NCI-H748 treated with DMSO at 0.1 percent for 48 hours (cell line): ENCODE results near the gene NFATC2.
"Not testable (repeated sequence)": the region's sequence is repeated elsewhere in the genome, so short reads cannot be mapped to it uniquely, and the experiment has no call there.

Experiments
- DNase-seq: peaks from one replicate; lab custom pipeline; 2025; lab: John Stamatoyannopoulos, UW

Gene NFATC2

DNA sequence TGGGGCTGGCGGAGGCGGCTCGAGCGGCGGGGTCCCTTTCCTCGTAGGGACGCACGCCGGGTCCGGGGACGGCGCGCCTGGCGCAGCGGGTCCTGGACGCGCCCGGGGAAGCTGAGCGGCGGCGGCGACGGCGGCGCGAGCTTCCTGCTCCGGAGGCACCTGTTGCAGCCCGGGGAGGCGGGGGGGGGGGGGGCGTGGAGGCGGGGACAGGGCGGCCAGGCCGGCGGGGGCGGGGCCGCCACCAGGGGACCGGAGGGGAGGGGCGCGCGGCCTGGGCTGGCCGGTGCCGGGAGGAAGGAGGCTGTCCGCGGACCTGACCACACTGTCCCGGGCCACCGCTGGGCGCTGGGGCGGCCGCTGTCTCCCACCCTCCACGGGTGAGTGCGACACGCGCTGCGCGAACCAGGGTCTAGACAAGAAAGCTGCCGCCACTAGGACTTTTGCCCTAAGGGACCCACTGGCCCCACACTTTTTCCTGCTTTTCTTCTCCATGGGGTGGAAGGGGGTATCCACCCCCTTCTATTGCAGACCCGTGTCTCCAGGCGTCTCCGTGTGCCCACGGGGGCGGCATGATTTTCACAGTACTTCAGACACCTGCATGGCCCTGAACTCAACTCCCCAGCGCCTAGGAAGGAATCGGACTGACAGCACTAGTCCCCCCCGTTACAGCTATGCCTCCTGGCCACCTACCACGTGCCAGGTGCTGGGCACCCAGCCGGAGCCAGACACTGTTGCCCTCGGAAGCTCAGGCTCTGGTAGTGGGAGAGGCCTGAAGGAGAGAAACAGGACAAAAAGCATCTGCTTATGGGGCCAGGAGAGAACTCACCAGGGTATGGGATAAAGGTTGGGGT lies at the start of gene NFATC2:
NFATC2 (minus strand) TSS at position 149 of the 851 bp plus-strand sequence. CDS start 220 bp downstream, outside the sequence.
- no peak for DNase-seq

GRCh38 chr20:51591871-51592270 lies 49.4 kb upstream of the NFATC2 start:
- DNase-seq = no peak

DNA sequence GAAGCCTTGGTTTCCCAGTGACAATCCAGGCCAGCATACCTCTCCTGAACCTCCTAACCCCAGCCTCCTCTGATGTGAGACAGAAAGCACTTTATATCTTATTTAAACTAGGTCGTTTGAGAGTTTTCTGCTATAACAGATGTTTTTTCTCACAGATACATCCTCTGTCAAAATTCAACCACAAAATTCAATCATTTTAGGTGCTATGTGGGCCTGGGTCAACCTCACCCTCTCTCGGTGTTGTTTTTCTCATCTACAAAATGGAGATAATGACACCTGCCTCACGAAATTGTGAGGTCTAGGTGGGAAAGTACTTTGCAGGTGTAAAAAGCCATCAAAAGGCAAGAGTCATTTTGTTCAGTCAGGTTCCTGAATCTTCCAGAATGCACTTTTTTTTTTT lies 46.2 kb upstream of the NFATC2 start:
- DNase-seq = no peak

DNA sequence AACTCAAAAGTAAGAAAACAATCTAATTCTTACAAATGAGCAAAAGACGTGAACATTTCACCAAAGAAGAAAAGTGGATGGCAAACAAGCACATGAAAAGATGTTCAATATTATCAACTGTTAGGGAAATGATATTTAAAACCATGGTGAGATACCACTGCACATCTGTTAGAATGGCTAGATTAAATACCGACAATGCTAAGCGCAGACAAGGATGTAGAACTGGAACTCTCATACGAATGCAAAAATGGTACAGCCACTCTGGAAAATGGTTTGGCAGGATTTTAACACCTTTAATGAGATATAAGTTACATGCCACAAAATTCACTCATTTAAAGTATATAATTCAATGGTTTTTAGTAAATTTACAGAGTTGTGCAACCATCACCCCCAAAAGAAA lies 44.6 kb upstream of the NFATC2 start:
- no peak for DNase-seq

DNA sequence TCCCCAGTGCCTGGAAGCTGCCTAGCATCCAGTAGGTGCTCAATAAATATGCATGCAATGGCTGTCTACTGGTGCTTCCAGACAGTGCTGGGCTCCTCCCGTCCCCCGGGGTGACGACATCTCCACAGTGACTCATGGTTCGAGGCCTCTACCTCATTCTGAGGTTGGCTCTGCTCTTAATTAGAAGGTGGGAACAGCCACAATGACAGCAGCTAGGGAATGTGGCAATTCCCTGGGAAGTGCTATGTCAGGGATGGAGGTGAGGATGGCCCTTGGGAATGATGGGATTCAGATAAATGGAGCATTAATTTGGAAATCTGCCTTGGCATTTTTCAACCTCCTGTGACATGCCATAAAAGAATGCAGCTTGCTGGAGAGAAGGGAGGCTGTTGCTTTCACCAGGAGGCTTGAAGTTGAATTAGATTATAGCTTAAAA lies 43.5 kb upstream of the NFATC2 start:
- DNase-seq = no peak

DNA sequence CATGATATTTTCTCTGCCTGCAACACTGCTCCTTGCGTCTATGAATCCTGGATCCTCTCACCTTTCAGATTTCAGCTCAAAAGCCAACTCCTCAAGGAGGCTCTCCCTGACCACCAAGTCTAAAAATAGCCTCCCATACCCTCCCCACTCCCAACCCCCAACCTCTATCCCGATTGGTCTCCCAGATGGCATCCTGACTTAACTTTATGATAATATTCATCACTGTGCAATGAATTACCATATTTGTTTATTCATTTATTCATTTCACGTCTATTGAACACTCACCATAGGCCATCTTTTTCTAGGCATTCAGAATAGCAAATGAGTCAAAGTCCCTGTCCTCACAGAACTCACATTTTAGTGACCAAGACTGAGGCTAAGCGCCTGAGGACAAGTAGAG lies 42.6 kb upstream of the NFATC2 start:
- no peak for DNase-seq

DNA sequence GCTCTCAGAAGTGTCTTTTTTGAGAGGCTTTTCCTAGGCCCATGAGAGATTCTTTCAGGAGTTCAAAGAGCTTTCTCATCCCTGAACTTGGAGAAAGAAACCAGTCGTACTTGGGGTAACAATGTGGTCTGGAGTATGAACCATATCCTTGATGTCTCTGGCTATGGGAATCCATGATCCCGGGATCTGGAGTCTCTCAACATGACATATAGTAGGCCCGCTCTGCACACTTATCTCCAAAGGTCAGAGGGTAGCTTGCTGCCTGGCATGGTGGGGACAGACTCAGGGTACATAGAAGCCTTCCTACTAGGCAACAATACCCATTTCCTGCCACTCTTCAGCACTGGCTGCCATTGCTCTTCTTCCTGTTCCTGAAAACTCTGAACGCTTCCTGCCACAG lies 42.2 kb upstream of the NFATC2 start:
- DNase-seq = no peak

DNA sequence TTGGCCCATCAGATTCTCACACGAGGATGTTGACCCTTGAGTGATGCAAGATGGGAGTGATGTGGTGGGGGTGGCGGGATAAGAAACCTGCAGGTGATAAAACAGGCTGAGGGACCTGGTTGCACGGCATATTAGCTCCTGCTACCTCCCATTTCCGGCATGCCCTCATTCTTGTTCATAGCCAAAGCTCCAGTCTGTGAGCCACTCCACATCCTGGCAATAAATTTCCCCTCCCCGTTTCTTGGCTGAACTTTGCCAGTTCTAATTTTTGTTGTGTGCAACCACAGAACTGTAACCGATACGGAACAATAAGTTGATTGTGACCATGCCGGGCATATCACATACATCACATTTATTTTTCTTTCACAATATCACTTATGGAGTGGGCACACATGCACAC lies 41.6 kb upstream of the NFATC2 start:
- no peak for DNase-seq

GRCh38 chr20:51583499-51583898 lies 41.0 kb upstream of the NFATC2 start:
- DNase-seq = no peak

DNA sequence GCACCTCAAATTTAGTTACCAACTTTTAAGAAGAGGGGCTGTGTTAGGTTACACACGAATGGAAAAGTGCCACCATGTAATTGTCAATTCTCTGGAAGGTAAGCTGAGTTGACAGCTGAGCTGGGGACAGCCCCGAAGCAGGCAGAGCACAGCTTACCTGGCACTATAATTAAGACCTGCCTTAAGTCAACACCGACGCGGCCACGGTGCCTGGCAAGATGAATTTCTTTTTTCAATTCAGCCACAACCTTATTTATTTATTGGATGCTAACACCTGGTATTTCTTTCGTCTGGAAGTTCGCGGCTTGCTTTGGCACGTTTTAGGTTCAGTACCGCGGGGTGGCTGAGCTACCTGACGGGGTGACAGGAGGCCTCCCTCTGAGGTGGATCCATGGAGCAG lies 40.6 kb upstream of the NFATC2 start:
- DNase-seq = no peak

DNA sequence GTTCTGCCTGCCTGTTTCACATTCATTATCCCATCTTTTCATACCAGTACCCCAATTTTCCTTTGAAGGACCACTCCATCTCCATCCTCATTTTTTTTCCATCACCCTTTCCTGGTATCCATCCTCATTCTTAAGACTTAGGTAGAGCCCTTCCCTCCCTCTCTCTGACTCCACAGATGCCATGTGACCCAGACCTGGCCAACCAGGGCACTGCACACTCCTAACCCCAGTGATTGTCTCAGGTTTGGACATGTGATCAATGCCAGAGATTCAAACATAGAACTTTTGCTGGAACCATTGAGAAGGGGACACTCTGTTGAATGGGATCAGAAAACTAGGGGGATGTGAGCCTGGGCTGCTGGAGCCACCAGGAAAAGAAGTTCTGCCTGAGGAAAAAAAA lies 39.1 kb upstream of the NFATC2 start:
- no peak for DNase-seq

- no peak for DNase-seq
Observed at GRCh38 chr20:51579137-51579536, 36.6 kb upstream of the NFATC2 start.

DNA sequence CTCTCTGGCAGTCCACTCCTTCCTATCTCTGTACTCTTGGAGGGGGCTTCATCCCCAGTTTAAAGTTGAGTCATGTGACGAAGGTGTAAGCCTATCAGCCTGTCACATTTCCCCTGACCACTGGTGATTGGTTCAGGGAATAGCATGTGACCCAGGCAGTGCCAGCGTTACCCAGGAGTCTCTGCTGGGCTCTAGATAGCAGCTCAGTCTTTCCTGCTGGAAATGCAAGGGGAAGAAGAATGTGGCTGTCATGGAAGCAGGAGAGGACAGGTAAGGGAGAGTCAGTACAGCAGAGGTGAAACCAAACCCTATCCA lies 35.6 kb upstream of the NFATC2 start:
- no peak for DNase-seq

DNA sequence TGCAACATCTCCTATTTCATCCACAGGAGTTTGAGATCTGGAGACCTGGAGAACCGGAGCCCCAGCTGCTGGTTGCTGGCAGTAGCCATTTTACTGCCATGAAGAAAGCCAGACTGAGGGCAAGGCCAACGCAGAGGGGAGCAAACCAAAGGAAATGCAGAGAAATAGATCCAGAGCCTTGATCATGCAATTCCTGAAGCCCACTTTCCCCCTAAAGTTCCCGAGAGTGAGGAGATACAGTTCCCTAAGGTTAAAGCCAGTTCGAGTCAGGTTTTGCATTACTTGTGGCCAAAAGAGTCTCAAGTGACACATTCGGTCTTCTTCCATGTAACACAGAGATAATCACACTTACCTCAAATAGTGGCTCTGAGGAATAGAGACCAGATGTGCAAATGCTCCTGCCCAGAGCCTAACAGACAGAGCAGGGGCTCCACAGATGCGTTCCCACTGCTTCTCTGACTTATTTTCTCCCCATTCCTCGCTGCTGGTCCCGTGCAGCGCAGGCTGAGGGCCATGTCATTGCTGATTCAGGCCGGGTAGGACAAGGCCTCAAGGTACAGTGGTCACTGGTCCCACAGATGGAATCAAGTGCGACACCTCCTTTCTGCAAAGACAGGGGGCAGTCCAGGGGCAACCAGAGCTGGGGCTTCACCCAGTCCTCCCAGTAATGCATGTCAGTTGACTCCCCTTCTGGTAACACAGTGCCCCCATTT lies 35.1 kb upstream of the NFATC2 start:
- DNase-seq = no peak

DNA sequence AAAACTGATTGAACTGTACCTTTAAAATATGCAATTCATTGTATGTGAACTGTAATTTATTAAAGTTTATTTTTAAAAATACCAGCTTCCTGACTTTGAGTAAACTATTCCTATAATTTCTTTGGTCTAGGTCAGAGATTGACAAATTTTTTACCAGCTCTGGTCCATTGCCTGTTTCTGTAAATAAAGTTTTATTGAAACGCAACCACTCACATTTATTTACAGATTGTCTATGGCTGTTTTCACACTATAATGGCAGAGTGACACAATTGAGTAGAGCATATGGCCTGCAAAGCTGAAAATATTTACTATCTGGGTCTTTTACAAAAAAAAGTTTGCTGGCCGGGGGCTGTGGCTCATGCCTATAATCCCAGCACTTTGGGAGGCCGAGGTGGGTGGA lies 33.0 kb upstream of the NFATC2 start:
- DNase-seq = no peak

DNA sequence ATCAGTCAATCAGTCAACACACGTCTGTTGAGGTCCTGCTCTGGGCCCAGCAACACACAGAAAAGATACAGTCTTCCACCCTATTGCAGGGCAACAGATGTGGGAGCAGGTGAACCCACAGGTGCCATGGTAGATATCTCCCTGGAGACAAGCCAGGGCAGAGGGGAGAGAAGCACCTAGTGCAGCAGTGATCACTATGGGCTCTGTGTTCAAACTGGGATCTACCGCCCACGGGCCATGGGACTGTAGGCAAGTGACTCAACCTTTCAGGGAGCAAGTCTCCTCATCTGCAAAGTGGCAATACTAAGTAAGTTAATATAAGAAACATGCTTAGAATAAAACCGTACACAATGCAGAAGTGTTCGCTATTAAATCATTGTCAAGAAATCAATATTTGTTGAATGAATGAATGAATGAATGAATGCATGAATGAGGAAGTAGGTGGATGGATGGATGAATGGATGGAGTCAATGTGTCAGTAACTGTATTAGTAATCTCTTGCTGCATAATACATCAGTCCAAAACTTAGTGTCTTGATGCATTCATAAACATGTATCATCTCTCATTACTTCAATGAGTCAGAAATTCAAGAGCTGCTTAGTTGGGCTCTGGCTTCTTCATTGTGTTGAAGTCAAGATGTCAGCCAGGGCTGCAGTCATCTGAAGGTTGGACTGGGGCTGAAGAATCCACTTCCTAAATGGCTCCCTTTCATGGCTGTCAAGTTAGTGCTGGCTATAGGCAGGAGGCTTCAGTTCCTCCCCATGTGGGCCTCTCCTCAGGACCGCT lies 31.9 kb upstream of the NFATC2 start:
- no peak for DNase-seq

- DNase-seq = no peak
Observed at GRCh38 chr20:51573576-51574243, 31.2 kb upstream of the NFATC2 start.

GRCh38 chr20:51571460-51571794 lies 28.9 kb upstream of the NFATC2 start:
- no peak for DNase-seq

- DNase-seq = no peak
Observed at GRCh38 chr20:51570739-51571459, 28.4 kb upstream of the NFATC2 start.

GRCh38 chr20:51569815-51570738 lies 27.6 kb upstream of the NFATC2 start:
- no peak for DNase-seq

- DNase-seq = not testable (repeated sequence)
Observed at GRCh38 chr20:51568533-51568932, 26.0 kb upstream of the NFATC2 start.
